Measurements from ENCODE around the gene SPAAR.
"Not testable (repeated sequence)": the region's sequence is repeated elsewhere in the genome, so short reads cannot be mapped to it uniquely, and the experiment has no call there.

- not testable (repeated sequence) for TF ChIP-seq EZH2phosphoT487 (IDR thresholded peaks at IDR 0.05; ENCODE audit: low read length); EZH2 (optimal IDR thresholded peaks at IDR 0.05; ENCODE audit: low read depth, low read length); CTCF (IDR thresholded peaks at IDR 0.05; ENCODE audit: low read length)
These were observed 11.8 kb upstream of the SPAAR start for GRCh38 chr9:35897376-35898099.
